Measurements from ENCODE around the gene FASN.
"Not testable (repeated sequence)": the region's sequence is repeated elsewhere in the genome, so short reads cannot be mapped to it uniquely, and the experiment has no call there.

The FASN gene

DNA sequence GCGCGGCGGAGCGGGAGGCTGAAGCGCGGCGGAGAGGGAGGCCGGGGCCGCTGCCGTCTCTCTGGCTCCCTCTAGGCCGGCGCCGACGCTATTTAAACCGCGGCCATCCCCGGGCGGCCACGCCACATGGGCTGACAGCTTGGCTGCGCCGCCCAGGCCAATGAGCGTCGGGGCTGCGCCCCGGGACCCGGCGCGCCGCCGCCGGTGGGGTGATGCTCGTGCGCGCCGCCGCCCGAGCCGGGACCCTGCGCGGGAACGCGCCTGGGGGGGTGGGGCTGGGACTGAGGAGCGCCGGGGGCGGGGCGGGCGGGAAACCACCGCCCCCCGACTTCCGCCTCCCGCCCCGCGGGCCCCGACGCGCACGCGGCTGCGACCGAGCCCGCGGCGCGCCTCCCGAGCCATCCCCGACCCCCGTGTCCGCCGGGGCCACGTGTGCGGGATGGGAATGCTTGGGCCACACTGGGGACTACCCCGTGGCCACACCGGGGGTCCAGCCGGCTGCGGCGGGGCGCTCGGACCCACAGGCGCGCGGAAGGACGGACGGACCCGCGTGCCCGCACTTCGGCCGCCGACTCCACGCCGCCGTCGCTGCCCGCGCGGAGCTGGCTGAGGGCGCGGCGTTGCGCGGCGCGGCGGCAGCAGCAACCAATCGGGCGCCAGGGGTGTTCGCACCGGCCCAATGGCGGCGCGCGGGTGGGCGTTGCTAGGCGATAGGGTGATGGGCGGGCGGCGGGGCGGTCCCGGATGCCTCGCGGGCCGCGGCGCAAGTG is at the start of gene FASN:
Gene FASN (minus strand): TSS at position 68 of the 770 bp plus-strand sequence. CDS start 1,791 bp downstream, outside the sequence.
- peak; percentile 94 for DNase-seq

GRCh38 chr17:82146663-82147654 is 48.9 kb upstream of the FASN start:
- DNase-seq = no peak

GRCh38 chr17:82145550-82146155 is 47.6 kb upstream of the FASN start:
- DNase-seq = no peak

DNA sequence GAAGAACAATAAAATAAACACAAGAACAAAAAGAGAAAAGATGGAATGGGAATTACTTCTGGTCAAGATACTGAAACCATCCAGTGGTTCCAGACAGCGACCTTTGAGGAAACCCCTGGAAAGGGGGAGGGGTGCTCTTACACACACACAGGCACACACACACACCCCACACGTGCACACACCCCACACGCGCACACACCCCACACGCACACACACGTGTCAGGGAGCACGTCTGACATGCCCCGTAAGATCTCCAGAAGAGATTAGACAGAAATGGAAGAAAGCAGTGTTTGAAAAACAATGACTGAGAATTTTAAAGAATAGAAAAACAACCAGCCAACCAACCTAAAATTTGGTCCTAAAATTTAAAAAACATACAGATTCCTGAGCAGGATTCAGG is 45.3 kb upstream of the FASN start:
- no peak for DNase-seq

DNA sequence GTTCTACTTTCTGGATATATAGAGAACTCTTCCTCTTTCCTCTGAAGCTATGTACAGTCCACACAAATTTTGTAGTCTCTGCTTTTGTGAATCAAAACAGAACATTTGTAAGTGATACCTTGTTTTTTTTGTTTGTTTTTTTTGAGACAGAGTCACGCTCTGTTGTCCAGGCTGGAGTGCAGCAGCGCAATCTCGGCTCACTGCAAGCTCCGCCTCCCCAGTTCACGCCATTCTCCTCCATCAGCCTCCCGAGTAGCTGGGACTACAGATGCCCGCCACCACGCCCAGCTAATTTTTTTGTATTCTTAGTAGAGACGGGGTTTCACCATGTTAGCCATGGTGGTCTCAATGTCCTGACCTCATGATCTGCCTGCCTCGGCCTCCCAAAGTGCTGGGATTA is 41.9 kb upstream of the FASN start:
- not testable (repeated sequence) for DNase-seq

DNA sequence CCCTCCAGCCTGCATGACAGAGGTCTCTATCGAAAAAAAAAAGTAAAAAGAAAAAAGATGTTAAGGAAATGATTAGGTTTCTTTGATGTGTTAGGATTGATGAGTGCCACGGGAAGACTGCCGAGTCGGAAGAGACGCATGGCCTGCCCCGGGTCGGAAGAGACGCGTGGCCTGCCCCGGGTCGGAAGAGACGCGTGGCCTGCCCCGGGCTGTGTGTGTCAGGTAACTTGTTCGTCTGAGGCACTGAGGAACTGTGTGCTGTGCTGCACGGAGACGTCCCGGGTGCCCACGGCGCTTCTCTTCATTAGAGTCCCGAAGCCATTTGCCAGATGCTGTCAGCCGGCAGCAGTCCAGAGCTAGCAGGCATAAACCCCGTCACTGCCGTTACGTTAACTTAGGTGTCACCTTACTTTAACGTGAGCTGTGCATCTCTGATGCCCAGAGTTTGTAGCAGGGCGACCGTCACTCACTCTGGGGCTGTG is 40.5 kb upstream of the FASN start:
- no peak for DNase-seq

GRCh38 chr17:82134101-82134500 is 36.1 kb upstream of the FASN start:
- no peak for DNase-seq

- DNase-seq = not testable (repeated sequence)
Measured at GRCh38 chr17:82133166-82133953, 35.3 kb upstream of the FASN start.

DNA sequence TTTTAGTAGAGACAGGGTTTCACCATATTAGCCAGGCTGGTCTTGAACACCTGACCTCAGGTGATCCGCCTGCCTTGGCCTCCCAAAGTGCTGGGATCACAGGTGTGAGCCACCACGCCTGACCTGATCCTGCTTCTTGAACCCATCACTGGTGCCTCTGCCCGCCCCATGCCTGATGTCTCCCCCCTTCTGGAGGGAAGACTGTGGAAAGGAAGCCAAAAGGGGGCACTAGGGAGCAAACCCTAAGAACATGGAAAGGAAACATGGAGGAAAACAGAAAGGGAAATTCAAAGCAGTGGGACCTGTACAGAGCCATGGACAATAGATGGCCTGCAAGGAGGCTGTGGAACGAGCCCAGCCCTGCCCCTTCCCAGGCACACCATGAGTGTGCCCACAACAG is 31.1 kb upstream of the FASN start:
- no peak for DNase-seq

- DNase-seq = no peak
Measured at GRCh38 chr17:82128287-82128686, 30.3 kb upstream of the FASN start.

GRCh38 chr17:82127704-82128103 is 29.7 kb upstream of the FASN start:
- DNase-seq = no peak

- DNase-seq = no peak
Measured at GRCh38 chr17:82127315-82127595, 29.2 kb upstream of the FASN start.

GRCh38 chr17:82126556-82127314 is 28.7 kb upstream of the FASN start:
- no peak for DNase-seq

- no peak for DNase-seq
Measured at GRCh38 chr17:82124101-82124500, 26.1 kb upstream of the FASN start.

GRCh38 chr17:82121660-82122629 is 23.9 kb upstream of the FASN start:
- no peak for DNase-seq

DNA sequence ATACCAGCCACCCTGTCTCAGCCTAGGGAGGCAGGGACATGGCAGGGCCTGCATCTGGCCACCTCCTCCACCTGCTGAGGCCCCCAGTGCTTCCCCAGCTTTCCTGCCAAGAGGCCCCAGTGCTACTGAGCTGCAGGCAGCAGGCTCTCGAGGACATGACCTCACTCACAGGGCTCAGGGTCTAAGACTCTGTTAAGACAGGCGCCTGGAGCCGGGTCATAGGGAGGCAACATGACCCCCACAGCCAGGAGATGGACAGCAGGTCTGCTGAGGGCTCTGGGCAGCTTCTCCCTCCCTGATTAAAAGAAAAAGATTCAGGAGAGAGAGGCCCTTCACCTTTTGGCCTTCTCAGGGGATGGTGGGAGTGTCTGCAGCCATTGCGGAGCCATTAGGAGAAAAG is 23.2 kb upstream of the FASN start:
- no peak for DNase-seq

DNA sequence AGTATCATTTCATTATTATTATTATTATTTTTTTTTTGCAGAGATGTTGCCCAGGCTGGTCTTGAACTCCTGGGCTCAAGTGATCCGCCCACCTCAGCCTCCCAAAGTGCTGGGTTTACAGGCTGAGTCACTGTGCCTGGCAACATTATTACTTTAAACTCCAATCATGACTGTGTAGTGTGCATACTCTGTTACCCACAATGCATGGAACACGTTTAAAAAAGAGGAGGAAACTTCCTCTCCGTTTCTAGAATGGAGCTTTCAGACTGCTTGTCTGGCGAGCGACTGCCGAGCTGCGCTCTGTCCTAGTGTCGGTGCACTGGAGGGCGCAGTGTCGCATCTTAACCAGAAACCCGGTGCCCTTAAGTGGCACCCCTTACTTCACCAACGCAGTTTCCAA is 22.1 kb upstream of the FASN start:
- no peak for DNase-seq

DNA sequence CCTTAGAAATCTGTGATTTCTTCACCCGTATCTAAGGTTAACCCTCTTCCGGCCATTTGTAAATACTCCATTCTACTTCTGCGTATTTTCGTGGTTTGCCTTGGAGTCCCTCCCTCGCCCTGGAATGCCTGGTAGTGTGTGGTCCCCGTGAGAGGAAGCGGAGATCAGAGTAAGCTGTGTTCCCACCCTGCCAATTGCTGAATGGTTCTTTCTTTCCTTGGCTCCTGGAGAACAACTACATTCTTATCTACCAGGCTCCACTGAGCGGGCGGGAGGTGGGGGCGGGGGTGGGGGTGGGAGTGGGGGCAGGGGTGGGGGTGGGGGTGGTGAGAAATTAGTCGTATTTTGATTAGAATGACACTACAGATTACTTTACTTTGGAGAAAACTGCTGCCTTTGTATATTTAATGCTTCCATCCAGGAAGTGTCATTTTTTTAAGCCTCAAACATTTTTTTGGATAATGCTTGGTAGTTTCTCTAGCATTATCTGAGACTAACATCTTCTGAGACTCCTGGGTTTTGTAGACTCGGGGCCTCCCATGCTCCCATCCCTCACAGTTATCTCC is 20.9 kb upstream of the FASN start:
- DNase-seq = no peak

GRCh38 chr17:82118168-82118814 is 20.3 kb upstream of the FASN start:
- DNase-seq = no peak

Measured in midbrain (tissue), 1 donor.